GM23248 (cell line): ENCODE data around the gene HBS1L.

Experiments used
- EZH2 ChIP-seq: fragments of 200-600 bp; sonication (generic); IDR thresholded peaks from 2 replicates; pipeline ENCODE4 v1.6.1; 2018; ENCODE audit warnings: antibody characterized with exemption, mild to moderate bottlenecking; ENCODE audit not compliant: insufficient read depth, poor library complexity, severe bottlenecking
- EZH2phosphoT487 ChIP-seq: fragments of 200-600 bp; sonication (generic); IDR thresholded peaks from 2 replicates; pipeline ENCODE4 v1.6.1; 2018; ENCODE audit warnings: antibody characterized with exemption, moderate library complexity, mild to moderate bottlenecking, low read depth; ENCODE audit not compliant: insufficient read depth

GRCh38 chr6:134992155-134992554 is 62.5 kb downstream of the HBS1L start:
- TF ChIP-seq EZH2phosphoT487 (no peak), EZH2 (no peak)
